Cardiac ventricle fibroblast (primary cell): ENCODE data around the gene TMEM218. TPM values are rescaled to one million over a fixed set of nuclear protein-coding genes. Genes with fewer than 3 reads are reported as not detected.

ENCODE experiments used
- total RNA-seq: library from RNA; depleted of rRNA; stranded (reverse); fragments of >200 nt; gene quantifications from 2 replicates; pipeline ENCODE4 v1.2.3, GENCODE V29; 2015

Gene TMEM218
- 18.2 and 21.4 TPM in 2 replicates for total RNA-seq

DNA sequence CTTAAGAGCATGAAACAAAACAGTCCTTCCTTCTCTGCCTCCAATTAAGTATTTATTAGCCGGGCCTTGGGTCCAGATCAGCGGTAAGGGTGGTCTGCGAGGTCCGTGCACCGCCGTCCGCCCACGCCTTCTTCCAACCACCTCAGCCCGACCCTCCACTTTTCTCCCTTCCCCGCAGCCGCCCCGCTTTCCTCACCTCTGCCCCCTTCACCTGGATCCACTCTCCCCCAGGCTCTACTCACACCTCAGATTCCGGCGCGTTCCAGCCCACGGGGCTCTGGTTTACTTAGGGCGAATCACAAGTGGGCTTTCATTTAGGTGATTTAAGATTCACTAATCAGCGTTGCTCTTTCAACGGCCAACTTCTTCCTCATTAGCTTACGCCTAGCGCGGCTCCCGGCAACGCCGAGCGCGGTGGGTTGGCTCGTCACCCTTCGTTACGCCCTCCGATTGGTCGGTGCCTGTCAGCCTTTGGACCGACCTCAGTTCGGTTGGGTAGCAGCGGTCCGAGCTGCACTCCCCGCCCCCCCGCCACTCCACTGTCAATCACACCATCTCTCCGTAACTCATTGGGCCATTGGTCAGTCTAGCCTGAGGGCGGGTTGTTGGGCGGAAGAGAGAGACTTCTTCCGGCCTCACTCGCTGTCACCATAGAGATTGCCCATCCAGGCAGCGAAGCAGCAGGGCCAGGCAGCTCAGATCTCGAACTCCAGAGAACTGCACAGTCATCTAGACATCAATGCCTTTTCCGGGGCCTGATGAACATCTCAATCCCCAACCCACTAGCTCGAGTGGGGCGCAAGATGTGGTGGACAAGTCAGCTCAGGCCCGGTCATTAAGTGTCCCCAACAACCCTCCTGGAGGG is at the start of gene TMEM218:
Gene TMEM218 (minus strand): TSS at position 284 of the 865 bp plus-strand sequence. CDS start 9,385 bp downstream, outside the sequence.

DNA sequence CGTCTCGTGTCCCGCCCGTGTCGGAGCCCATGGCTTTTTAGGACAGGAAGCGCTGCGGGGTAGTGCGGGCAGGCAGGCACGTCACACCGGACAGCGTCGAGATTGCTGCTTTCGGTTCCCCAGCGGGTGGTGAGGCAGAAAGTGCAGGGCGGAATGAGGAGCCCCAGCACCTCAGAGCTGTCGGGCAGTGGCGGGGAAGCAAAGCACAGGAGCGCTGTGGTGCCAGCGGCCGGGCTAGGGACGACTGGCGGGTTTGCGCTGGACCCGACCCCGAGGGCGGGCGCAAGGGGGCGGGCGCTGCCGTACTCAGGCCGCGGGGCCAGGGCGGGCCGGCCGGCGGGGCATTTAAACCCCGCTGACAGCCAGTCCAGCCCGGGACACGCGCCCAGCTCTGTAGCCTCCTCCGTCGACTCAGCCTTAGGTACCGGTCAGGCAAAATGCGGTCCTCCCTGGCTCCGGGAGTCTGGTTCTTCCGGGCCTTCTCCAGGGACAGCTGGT is 48.4 kb downstream of the TMEM218 start, which contains the start of gene SLC37A2:
Gene SLC37A2 (plus strand): TSS at position 375 of the 498 bp plus-strand sequence. CDS start 63 bp downstream, at position 438.

Other genes with a start within 250 kb of the TMEM218 start
- gene ROBO3, start 246.2 kb downstream of the TMEM218 start, total RNA-seq = 4.4 and 5.5 TPM in 2 replicates
- gene ROBO4, start 213.8 kb downstream of the TMEM218 start, total RNA-seq = 3.9 and 11.8 TPM in 2 replicates
- gene HEPN1, start 192.4 kb downstream of the TMEM218 start, total RNA-seq = not detected in 2 replicates
- gene HEPACAM, start 175.6 kb downstream of the TMEM218 start, total RNA-seq = not detected in 2 replicates
- 0.56 and 0.64 TPM in 2 replicates for gene CCDC15, start 157.4 kb downstream of the TMEM218 start, total RNA-seq
- gene SLC37A2, start 48.3 kb downstream of the TMEM218 start, total RNA-seq = not detected in 2 replicates
- 5.8 and 6.6 TPM in 2 replicates for gene PKNOX2, start 53.1 kb upstream of the TMEM218 start, total RNA-seq